Activated CD4-positive, alpha-beta T cell treated with anti-CD3 and anti-CD28 coated beads for 36 hours (primary cell): Measurements from ENCODE around the gene DPPA4. TPM values are rescaled to one million over a fixed set of nuclear protein-coding genes. Genes with fewer than 3 reads are reported as not detected.

Experiments used
- ATAC-seq: fragments of 200-7000 bp; cut with Tn5 transposase; one replicate; pipeline ENCODE4 v1.10.0; 2021; ENCODE audit warnings: mild to moderate bottlenecking, moderate library complexity
- CTCF ChIA-PET: fragments of 350-600 bp; sonication (Branson Sonifier 250); formaldehyde crosslinking; loops from one replicate; lab custom pipeline; 2021; ENCODE audit warnings: antibody characterized with exemption; lab: Charles Lee
- POLR2A ChIA-PET: fragments of 350-600 bp; sonication (Branson Sonifier 250); formaldehyde crosslinking; loops from one replicate; lab custom pipeline; 2021; ENCODE audit warnings: antibody characterized with exemption, inconsistent platforms; lab: Charles Lee
- DNase-seq: peaks from one replicate; pipeline ENCODE4 v3.0.0-alpha.2; 2020
- H3K27ac Mint-ChIP-seq: one replicate; pipeline ENCODE4 v1.8.0; 2021; ENCODE audit warnings: mixed read lengths
- H3K27me3 Mint-ChIP-seq: one replicate; pipeline ENCODE4 v1.8.0; 2021; ENCODE audit warnings: mixed read lengths
- H3K36me3 Mint-ChIP-seq: one replicate; pipeline ENCODE4 v1.8.0; 2021; ENCODE audit warnings: low read depth, mixed read lengths
- H3K4me1 Mint-ChIP-seq: one replicate; pipeline ENCODE4 v1.8.0; 2021; ENCODE audit warnings: mixed read lengths
- H3K4me3 Mint-ChIP-seq: one replicate; pipeline ENCODE4 v1.8.0; 2021; ENCODE audit warnings: mild to moderate bottlenecking, moderate library complexity, mixed read lengths
- H3K9me3 Mint-ChIP-seq: one replicate; pipeline ENCODE4 v1.8.0; 2021; ENCODE audit warnings: low read depth, mixed read lengths
- intact Hi-C, 2 experiments: fragments of 100-400 bp; cut with DNase I in 1 of 2; cut with micrococcal nuclease in 1 of 2; formaldehyde crosslinking; loops; one replicate each; pipeline versions ENCODE4 v1.14.2 to v1.15.1; 2022 to 2024; cut with DNase I, micrococcal nuclease
- total RNA-seq, 2 experiments: library from RNA; stranded (reverse); gene quantifications; one replicate each; pipeline ENCODE4 v1.2.3, GENCODE V29; 2021

The DPPA4 gene
- total RNA-seq, 2 experiments from 2014 or later = 1.5 TPM

DNA sequence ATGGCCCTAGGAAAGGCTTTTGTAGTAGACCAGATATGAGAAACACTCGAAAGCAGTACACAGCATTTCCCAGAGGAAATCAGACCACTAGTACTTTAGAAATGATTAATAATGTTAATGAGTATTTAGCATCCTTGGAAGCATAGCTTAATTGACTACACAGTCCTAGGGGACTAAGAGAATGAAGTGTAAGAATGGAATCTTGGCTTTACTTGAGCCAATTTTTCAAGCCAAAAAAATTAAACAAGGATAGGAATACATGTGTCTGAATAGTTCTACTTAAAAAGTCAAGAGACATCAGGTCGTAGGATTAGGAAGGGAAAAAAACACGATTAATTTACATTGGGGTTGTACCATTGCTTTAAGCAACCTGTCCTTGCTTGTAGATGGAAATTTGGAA lies 59.2 kb downstream of the DPPA4 start:
- Mint-ChIP-seq H3K27ac (no peak overlapping the region), H3K9me3 (no peaks in the 10 kb centered on the region), H3K36me3 (no peaks in the 10 kb centered on the region), H3K27me3 (peaks cover 1% of the 10 kb centered on the region), H3K4me1 (no peaks in the 10 kb centered on the region), H3K4me3 (no peak overlapping the region)
- DNase-seq = no peak
- ChIA-PET POLR2A (no interaction called here), CTCF (interaction anchor here (1.1 kb wide), 1 partner anchor 113 kb away, joined by 3 read pairs; no protein-coding TSS in a partner anchor)
- intact Hi-C loops = loop anchor here in 1 of 2 experiments (10.0 kb wide), 1 partner anchor 1037 kb away; no protein-coding TSS in a partner anchor
- no peak for ATAC-seq

Other genes starting within 250 kb of the DPPA4 start
- not detected for gene MORC1, start 219.4 kb downstream of the DPPA4 start, total RNA-seq
- not detected for gene C3orf85, start 200.8 kb downstream of the DPPA4 start, total RNA-seq
- gene DPPA2, start 21.0 kb downstream of the DPPA4 start, total RNA-seq = not detected